GM18907 (cell line): Measurements from ENCODE around the gene SPAG16.

ENCODE experiments used
- ATAC-seq: cut with Tn5 transposase; IDR thresholded peaks from one replicate; pipeline ENCODE4 v1.9.1; 2021; ENCODE audit warnings: mild to moderate bottlenecking, moderate library complexity; ENCODE audit not compliant: unreplicated experiment

Gene SPAG16

GRCh38 chr2:214130114-214130513, 845.9 kb downstream of the SPAG16 start:
- ATAC-seq: no peak

DNA sequence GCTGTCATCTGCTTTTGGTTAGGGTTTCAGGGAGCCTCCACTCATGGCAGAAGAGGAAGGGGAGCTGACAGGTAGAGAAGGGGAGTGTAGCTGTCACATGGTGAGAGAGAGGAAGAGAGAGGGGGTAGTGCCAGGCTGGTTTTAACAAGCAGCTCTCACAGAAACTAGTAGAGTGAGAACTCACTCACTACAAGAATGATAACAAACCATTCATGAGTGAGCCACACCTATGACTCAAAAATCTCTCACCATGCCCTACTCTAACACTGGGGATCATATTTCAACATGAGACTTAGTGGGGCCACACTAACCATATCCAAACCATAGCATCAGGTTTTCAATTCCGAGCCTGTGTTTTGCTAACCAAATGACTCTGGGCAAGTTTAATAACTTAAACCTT, 851.7 kb downstream of the SPAG16 start:
- ATAC-seq: no peak

- no peak for ATAC-seq
These were observed 854.5 kb downstream of the SPAG16 start for GRCh38 chr2:214138779-214139178.

DNA sequence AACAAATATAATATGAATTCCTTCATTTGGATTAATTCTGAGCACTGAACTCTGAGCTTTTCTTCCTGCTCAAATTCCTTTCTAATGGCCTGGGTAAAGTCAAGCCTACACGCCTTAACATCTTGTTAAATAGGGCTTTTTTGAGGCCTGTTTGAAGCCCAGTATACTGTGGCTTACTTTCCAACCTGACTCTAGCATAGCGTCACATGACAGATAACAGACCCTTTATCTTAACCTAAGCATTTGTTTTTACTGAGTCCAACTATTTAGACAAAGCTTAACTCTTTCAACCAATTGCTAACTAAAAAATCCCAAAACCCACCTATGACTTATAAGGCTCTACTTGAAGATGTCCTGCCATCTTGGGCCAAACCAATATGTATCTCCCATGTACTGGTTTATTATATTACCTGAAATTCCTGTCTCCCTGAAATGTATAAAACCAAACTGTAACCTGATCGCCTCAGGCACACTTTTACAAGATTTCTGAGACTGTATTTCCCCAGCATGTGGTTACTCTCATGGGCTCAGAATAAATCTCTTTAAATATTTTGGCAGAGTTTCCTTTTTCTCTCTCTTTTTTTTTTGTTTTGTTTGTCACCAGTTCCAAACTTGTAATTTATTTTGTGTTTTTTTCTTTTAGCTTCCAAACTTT, 855.5 kb downstream of the SPAG16 start:
- ATAC-seq: no peak

DNA sequence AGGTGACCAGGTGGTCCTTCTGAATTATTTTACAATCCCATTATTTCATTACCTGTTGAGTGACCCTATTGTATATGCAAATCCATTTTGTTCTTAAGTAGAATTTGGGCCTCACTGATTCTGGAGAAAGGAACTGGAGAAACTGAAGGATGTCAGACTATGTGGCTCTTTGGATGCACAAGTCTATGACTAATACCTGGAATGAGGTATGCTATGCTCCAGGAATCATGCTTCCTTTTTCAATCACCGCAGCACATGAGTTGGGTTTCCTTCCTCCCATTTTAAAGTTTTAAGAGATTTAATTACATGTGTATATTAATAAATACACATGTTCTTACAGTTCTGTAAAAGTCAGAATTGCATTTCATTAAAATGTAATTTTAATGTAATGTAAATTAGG, 872.7 kb downstream of the SPAG16 start:
- peak; percentile 61 for ATAC-seq

DNA sequence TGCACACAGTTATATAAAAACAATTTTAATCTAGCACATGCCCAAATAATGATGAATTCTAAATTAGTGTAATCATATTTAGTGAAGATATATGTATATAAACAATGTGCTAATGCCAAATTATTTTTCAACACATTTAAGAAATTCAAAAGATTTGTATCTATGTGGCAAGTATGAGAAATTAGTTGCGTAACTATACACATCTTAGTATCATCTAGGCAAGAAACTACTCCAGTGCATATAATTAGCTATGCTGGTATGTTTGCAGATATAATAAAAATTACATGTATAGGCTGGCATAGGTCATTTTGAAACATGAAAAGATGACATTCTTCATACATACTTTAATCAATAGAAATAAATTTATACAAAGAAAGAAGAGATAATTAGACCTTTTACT, 874.6 kb downstream of the SPAG16 start:
- no peak for ATAC-seq

DNA sequence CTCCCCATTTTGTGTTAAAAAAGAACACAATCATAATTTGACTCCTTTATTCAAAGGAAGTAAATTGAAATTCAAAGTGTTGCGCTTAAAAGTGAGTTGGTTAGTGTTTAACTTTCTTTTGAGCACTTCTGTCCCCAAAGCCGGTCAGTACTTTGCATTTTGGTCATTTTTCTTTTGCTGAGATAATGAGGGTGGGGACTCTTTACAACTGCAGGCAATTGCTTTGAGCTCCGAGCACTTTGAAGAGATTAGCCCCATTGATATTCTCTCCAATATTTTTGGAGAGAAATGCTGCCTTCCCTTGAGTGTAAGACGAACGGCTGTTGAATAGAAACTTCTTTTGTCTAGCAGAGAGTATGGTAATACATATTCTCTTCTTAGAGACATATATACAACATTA, 885.0 kb downstream of the SPAG16 start:
- ATAC-seq: no peak

GRCh38 chr2:214169736-214170135, 885.5 kb downstream of the SPAG16 start:
- ATAC-seq: no peak

DNA sequence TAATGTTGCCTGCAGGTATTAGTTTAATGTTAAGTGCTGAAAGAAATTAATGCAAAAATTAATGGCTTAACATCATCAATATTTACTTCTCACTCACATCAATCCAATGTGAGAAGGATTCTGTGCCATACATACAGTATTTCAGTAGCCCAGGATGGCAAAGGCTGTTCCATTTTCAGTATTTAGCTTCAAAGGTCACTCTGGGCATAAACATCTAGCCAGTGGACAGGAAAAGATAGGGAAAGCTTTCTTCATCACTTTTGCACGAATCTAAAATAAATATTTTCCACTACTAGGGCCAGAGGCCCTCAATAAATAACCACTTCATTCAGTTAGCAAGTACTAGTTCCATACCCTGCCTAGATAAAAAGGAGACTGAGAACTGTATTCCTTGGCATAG, 890.3 kb downstream of the SPAG16 start:
- no peak for ATAC-seq

DNA sequence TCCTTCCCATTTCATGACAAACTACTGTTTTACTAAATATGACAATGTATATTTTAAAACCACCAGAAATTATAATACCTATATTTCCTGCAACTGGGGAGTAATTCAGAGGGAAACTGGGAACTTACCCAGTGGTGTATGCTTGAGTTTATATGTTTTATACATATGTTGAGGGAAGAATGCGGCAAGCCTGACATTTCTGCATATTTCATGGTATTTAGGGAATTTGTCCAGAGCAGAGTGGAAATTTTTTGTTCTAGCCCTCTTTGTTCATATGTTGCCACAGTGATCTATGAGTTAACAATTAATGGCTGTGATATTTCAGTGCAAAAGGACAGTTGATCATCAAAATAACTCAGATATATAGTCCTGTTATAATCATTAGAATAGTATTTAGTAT, 895.8 kb downstream of the SPAG16 start:
- no peak for ATAC-seq

DNA sequence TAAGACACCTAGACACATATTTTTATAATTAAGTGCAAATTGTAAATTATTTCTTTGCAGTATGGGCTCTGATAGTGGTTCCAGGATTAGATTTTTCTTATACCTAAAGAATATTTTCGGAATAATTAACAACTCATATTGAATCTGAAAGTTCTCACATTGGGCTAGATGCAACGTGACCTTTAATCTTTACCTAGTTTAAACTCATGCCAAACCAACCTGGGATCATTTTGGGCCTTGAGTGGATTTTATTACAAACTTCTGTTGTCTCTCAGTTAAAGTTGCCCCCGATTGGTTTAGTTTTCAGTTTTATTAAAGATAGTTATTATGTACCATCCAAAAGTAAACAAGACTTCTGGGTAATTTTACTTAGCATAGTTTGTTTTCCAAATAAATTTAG, 896.4 kb downstream of the SPAG16 start:
- ATAC-seq: no peak

GRCh38 chr2:214184461-214184860, 900.2 kb downstream of the SPAG16 start:
- ATAC-seq: no peak

GRCh38 chr2:214185546-214185945, 901.3 kb downstream of the SPAG16 start:
- no peak for ATAC-seq

GRCh38 chr2:214192711-214193110, 908.4 kb downstream of the SPAG16 start:
- no peak for ATAC-seq

- no peak for ATAC-seq
These were observed 909.7 kb downstream of the SPAG16 start for GRCh38 chr2:214193943-214194342.

DNA sequence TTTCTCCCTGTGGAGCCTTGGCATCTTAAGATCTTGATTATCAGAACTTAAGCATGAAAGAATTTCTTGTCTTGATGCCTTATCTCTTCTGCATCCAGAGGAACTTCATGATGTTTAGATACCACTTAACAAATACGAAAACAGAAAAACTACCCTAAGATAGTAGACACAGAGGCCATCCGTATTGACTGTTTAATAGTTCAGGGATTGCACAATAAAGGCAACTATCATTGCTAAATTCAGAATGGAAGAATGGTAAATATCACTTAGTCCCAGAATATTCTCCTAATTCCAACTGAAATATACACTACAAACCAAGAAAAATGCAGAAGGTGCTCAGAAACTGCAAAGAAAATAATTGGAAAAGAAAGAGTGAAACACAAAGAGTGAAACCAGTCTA, 912.0 kb downstream of the SPAG16 start:
- ATAC-seq: no peak

- ATAC-seq: no peak
These were observed 917.6 kb downstream of the SPAG16 start for GRCh38 chr2:214201892-214202291.

DNA sequence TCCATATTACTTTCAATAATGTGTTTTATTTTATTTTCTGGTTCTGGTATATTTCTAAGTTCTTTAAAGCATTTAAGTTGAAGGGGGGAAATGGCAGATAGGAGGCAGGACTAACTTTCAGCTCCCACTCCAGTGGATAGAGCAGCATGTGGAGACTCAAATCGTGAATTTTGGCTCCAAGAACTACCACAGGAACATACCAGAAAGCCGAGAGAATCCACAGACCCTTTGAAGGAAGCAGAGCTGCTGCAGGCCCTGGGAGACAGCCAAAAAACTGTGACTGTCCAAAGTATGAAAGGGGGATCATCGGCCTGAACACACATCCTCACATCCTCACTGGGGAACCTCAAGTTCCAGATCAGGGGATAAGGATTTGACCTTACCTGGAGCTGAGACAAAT, 919.0 kb downstream of the SPAG16 start:
- no peak for ATAC-seq

DNA sequence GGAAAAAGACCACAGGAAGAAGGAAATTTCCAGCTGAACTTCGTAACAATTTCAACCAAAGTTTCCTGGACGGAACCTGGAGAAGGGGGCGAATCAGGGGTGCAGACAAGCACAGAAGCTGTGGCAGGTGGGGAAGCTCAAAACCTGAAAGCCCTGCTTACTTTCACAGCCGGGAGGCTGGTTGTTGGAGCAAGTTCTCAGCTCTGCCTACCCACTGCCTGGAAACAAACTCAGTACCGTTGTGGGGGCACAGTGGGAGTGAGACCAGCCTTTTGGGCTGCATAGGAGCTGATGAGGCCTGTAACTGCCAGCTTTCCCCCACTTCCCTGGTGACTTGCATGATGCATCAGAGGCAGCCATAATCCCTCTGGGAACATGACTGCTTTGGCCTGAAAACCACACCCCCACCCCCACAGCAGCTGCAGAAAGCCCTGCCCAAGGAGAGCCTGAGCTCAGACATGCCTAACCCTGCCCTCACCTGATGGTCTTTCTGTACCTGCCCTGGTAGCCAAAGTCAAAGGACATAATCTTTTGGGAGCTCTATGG, 919.6 kb downstream of the SPAG16 start:
- no peak for ATAC-seq

- ATAC-seq: no peak
These were observed 930.8 kb downstream of the SPAG16 start for GRCh38 chr2:214215107-214215506.

- ATAC-seq: no peak
These were observed 932.9 kb downstream of the SPAG16 start for GRCh38 chr2:214217136-214217535.

DNA sequence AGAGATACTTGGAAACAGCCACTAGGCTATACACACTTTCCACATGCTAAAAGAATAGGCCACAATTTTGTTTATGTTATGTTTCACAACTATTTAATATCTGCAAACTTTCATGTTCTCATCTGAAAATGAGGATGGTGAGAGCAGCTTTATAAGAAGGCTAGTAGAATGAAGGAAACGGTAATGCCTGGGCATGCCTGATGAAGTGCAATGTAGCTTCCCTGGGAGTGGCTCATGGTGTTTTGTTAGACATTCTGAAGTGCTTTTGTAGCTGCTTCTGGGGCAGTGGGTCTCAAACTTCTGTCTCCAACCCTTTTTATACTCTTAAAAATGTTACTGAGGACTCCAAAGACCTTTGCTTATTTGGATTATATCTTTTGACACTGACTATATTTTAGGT, 933.3 kb downstream of the SPAG16 start:
- no peak for ATAC-seq

- no peak for ATAC-seq
These were observed 936.0 kb downstream of the SPAG16 start for GRCh38 chr2:214220251-214220650.
